ENCODE data around the gene CEP120. TPM values are rescaled to one million over a fixed set of nuclear protein-coding genes. Genes with fewer than 3 reads are reported as not detected.

Gene CEP120
- total and polyA plus RNA-seq, 2 experiments from 2014 or later: 4.9 to 16.3 TPM

- TF ChIP-seq, protein P1, sequence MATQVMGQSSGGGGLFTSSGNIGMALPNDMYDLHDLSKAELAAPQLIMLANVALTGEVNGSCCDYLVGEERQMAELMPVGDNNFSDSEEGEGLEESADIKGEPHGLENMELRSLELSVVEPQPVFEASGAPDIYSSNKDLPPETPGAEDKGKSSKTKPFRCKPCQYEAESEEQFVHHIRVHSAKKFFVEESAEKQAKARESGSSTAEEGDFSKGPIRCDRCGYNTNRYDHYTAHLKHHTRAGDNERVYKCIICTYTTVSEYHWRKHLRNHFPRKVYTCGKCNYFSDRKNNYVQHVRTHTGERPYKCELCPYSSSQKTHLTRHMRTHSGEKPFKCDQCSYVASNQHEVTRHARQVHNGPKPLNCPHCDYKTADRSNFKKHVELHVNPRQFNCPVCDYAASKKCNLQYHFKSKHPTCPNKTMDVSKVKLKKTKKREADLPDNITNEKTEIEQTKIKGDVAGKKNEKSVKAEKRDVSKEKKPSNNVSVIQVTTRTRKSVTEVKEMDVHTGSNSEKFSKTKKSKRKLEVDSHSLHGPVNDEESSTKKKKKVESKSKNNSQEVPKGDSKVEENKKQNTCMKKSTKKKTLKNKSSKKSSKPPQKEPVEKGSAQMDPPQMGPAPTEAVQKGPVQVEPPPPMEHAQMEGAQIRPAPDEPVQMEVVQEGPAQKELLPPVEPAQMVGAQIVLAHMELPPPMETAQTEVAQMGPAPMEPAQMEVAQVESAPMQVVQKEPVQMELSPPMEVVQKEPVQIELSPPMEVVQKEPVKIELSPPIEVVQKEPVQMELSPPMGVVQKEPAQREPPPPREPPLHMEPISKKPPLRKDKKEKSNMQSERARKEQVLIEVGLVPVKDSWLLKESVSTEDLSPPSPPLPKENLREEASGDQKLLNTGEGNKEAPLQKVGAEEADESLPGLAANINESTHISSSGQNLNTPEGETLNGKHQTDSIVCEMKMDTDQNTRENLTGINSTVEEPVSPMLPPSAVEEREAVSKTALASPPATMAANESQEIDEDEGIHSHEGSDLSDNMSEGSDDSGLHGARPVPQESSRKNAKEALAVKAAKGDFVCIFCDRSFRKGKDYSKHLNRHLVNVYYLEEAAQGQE (IDR thresholded peaks at IDR 0.05; ENCODE audit: unreplicated experiment): no peak
- TF ChIP-seq ZNF114 (CRISPR knock-in tag; IDR thresholded peaks at IDR 0.05) (no peak), EZH2 (IDR thresholded peaks at IDR 0.05; ENCODE audit: low read depth, unreplicated experiment) (no peak), STAT1 (IDR thresholded peaks at IDR 0.05; ENCODE audit: unreplicated experiment) (no peak), ZNF331 (CRISPR knock-in tag; IDR thresholded peaks at IDR 0.05; ENCODE audit: low read depth) (no peak), NANOG (IDR thresholded peaks at IDR 0.05; ENCODE audit: borderline replicate concordance) (no peak), CREB1 (CRISPR knock-in tag; IDR thresholded peaks at IDR 0.05; ENCODE audit: low read depth) (no peak), JUNB (IDR thresholded peaks at IDR 0.05; ENCODE audit: unreplicated experiment) (no peak)
- TF ChIP-seq, protein P2, sequence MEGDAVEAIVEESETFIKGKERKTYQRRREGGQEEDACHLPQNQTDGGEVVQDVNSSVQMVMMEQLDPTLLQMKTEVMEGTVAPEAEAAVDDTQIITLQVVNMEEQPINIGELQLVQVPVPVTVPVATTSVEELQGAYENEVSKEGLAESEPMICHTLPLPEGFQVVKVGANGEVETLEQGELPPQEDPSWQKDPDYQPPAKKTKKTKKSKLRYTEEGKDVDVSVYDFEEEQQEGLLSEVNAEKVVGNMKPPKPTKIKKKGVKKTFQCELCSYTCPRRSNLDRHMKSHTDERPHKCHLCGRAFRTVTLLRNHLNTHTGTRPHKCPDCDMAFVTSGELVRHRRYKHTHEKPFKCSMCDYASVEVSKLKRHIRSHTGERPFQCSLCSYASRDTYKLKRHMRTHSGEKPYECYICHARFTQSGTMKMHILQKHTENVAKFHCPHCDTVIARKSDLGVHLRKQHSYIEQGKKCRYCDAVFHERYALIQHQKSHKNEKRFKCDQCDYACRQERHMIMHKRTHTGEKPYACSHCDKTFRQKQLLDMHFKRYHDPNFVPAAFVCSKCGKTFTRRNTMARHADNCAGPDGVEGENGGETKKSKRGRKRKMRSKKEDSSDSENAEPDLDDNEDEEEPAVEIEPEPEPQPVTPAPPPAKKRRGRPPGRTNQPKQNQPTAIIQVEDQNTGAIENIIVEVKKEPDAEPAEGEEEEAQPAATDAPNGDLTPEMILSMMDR (conservative IDR thresholded peaks at IDR 0.05; ENCODE audit: low read depth in 2 of 2): no peak
Observed at GRCh38 chr5:123441408-123441807, 18.2 kb upstream of the CEP120 start (continued).

DNA sequence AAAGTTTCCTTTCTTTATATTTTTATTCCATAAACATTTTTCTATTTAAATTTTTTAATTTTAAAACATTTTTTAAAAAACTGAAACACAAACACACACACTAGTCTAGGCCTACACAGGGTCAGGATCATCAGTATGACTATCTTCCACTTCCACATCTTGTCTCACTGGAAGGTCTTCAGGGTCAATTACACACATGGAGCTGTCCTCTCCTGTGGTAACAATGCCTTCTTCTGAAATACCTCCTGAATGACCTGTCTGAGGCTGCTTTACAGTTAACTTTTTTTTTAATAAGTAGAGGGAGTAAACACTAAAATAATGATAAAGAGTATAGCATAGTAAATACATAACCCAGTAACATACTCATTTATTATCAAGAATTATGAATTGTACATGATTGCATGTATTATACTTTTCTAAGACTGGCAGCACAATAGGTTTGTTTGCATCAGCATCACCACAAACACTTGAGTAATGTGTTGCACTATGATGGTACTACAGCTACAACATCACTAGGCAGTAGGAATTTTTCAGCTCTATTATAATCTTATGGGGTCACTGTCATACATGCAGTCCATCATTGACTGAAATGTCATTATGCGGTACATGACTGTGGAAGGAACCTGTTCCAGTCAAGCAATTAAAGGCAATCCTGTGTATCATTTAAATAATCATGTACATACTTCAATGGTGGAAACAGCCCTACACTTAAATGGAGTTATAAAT, 17.4 kb upstream of the CEP120 start:
- Mint-ChIP-seq H3K36me3 (ENCODE audit: low read depth) (no peaks in the 10 kb centered on the region), H3K4me3 (no peak overlapping the region), H3K9me3 (no peaks in the 10 kb centered on the region), H3K4me1 (peaks cover 14% of the 10 kb centered on the region), H3K27me3 (ENCODE audit: insufficient read depth, low read depth, poor library complexity) (no peaks in the 10 kb centered on the region), H3K27ac (no peak overlapping the region)
- ATAC-seq: no peak
- no peak for TF ChIP-seq JUNB (IDR thresholded peaks at IDR 0.05; ENCODE audit: unreplicated experiment)
- H3K4me1 ChIP-seq (ENCODE audit: insufficient read depth): no peaks in the 10 kb centered on the region; the same call in 1 of the 2 replicates
- no peaks in the 10 kb centered on the region for H3K79me2 ChIP-seq (replicated peaks; ENCODE audit: insufficient read depth)
- no peaks in the 10 kb centered on the region for H4K20me1 ChIP-seq (replicated peaks; ENCODE audit: insufficient read depth)
- H3K36me3 ChIP-seq (ENCODE audit: insufficient read depth): no peaks in the 10 kb centered on the region
- no peak for DNase-seq (ENCODE audit: low spot score)
- H3K4me2 ChIP-seq: no peak overlapping the region
- no peaks in the 10 kb centered on the region for H3K27me3 ChIP-seq (ENCODE audit: insufficient read depth)
- no peak overlapping the region for H3K27ac ChIP-seq (ENCODE audit: low read depth)
- no peak overlapping the region for H3K4me3 ChIP-seq
- H2AFZ ChIP-seq: no peak overlapping the region
- H3F3A ChIP-seq (replicated peaks; ENCODE audit: low read depth): no peaks in the 10 kb centered on the region
- H3K9me2 ChIP-seq (ENCODE audit: insufficient read depth): no peaks in the 10 kb centered on the region

Measured in GM23338 (cell line).